Choroid plexus epithelial cell (primary cell): ENCODE data around the gene ZCCHC4.

Experiments
- DNase-seq: peaks from one replicate; pipeline ENCODE4 v3.0.0-alpha.2; 2010; ENCODE audit warnings: low read depth
- H3K4me3 ChIP-seq: 2 replicates; pipeline ENCODE4 v1.5.1; 2011; ENCODE audit warnings: low read depth, mild to moderate bottlenecking, control low read depth, low read length, moderate library complexity
- CTCF ChIP-seq: conservative IDR thresholded peaks from 2 replicates; pipeline ENCODE4 v1.5.1; 2011; ENCODE audit warnings: low read depth, mild to moderate bottlenecking, control low read depth, inconsistent platforms, low read length, moderate library complexity

The ZCCHC4 gene

GRCh38 chr4:25291158-25291733, 21.3 kb upstream of the ZCCHC4 start:
- H3K4me3 ChIP-seq: no peak overlapping the region
- no peak for DNase-seq
- no peak for TF ChIP-seq CTCF

DNA sequence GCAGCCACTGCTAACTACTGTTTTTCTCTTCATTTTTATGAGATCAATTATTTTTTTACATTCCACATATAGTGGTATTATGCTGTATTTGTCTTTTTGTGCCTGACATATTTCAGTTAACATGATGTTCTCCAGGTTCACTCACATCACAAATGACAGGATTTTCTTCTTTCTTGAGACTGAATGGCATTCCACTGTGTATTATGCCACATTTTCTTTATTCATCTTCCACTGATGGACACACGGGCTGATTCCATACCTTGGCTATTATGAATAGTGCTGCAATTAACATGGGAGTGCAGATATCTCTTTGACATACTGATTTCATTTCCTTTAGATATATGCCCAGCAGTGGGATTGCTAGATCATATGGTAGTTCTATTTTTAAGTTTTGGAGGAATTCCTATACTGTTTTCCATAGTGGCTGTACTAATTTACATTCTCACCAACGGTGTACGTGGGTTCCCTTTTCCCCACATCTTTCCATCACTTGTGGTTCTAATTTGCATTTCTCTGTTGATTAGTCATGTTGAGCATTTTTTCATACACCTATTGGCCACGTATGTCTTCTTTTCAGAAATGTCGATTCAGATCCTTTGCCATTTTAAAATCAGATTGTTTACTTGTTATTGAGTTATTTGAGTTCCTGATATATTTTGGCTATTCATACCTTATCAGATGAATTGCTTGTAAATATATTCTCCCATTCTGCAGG, 14.9 kb upstream of the ZCCHC4 start:
- no peak for TF ChIP-seq CTCF
- no peak overlapping the region for H3K4me3 ChIP-seq
- DNase-seq: no peak

DNA sequence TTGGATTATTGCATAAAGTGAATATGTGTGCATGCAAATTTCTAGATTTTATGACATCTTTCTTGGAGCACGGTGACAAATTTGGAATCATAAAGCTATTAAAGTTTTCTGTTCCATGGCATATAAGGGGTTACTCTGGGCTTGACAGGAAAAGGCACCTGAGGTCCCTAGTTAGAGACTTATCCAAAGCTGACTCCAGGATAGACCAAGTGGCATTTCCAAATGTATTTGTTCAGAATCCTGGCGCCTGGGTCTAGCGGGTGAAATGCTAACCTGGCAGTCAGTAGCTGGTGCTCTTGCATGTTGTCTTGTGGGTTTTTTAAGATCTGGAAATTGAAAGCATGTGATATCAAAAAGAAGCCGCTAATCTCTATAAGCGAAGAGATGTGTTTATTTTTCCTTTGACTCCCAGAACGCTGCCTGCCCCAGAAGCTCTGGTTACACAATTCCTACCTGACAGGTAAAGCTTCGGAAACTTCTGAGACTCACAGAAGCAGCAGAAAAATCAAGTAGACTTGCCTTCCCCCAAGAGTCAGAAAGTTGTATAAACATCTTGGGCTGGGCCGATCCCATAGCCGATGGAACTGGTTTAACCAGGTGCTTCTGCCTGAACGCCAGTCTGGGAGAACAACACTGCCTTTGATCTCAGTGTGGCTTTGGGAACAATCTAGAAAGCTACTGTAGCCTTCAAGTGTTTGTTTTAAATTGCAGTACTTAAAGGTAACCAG, 12.9 kb upstream of the ZCCHC4 start:
- no peak overlapping the region for H3K4me3 ChIP-seq
- DNase-seq: no peak
- no peak for TF ChIP-seq CTCF

GRCh38 chr4:25301471-25301870, 11.1 kb upstream of the ZCCHC4 start:
- no peak for TF ChIP-seq CTCF
- no peak for DNase-seq
- no peak overlapping the region for H3K4me3 ChIP-seq

GRCh38 chr4:25302626-25303025, 9.9 kb upstream of the ZCCHC4 start:
- no peak overlapping the region for H3K4me3 ChIP-seq
- no peak for DNase-seq
- TF ChIP-seq CTCF: no peak

GRCh38 chr4:25303578-25303977, 9.0 kb upstream of the ZCCHC4 start:
- TF ChIP-seq CTCF: no peak
- DNase-seq: no peak
- H3K4me3 ChIP-seq: no peak overlapping the region
